Mononuclear cell (primary cell): ENCODE measurements around the gene PYGB. TPM values are rescaled to one million over a fixed set of nuclear protein-coding genes. Genes with fewer than 3 reads are reported as not detected.

Experiments used
- H3K27me3 ChIP-seq: 2 replicates; pipeline ENCODE4 v1.6.0; 2011; ENCODE audit warnings: low read length, control low read depth; ENCODE audit not compliant: insufficient read depth
- H3K4me1 ChIP-seq: 2 replicates; pipeline ENCODE4 v1.5.1; 2011; ENCODE audit warnings: mild to moderate bottlenecking, low read length, control low read depth; ENCODE audit not compliant: insufficient read depth
- H3K4me3 ChIP-seq: 2 replicates; pipeline ENCODE4 v1.5.1; 2011; ENCODE audit warnings: mild to moderate bottlenecking, low read length, moderate library complexity
- H3K9me3 ChIP-seq: 2 replicates; pipeline ENCODE4 v1.5.1; 2011; ENCODE audit warnings: low read depth, mild to moderate bottlenecking, control low read depth, low read length
- total RNA-seq: library from RNA; depleted of rRNA; stranded (reverse); fragments of >200 nt; gene quantifications from one replicate; pipeline ENCODE4 v1.2.3, GENCODE V29; 2012

Gene PYGB
- total RNA-seq, 1 donor: 24.8 TPM

GRCh38 chr20:25293910-25294458 lies 46.1 kb downstream of the PYGB start:
- Histone ChIP-seq H3K9me3 (no peaks in the 10 kb centered on the region), H3K4me3 (no peak overlapping the region), H3K4me1 (no peaks in the 10 kb centered on the region), H3K27me3 (no peaks in the 10 kb centered on the region)

DNA sequence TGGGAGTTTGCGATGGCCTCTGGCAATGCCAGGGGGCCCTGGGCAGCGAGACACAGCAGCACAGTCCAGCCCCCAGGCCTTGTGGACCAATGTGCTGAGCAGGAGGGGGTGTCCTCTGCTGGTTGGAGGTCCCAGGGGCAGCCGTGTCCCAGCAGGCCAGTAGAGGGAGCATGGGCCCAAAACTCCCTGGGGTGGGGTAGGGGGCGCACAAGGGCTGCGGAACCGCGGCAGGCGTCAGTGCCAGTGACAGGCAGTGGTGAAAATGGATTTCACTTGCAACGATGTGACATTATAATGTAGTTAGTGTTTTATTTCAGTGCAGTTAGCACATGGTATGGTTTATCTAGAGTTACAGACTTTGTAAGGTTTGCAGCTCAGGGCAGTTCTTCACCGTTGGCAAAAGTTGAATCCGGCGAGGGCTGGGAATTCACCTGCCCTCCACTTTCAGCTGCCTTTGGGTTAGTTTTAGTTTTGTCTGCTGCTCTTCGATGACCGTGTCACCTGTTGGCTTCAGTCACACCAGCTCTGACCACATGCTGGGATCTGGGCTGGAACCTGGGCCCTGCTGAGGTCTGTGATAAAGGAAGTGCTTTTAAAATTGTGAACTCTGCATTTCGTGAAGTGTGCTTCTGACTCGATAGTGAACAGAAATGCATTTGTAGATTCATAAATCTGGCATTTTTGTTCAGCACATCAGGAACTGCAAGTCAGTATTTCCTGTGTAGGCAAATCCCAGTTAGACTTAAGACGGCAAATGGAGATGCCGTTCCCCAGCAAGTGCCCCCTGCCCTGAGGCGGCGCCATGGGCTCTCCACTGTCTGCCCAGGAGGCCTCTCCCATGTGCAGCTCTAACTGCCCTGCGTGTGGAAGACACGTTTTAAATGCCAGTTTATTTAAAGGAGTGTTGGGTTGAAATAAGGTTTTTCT lies 46.8 kb downstream of the PYGB start:
- Histone ChIP-seq H3K9me3 (no peaks in the 10 kb centered on the region), H3K4me1 (no peaks in the 10 kb centered on the region), H3K4me3 (no peak overlapping the region), H3K27me3 (no peaks in the 10 kb centered on the region)

DNA sequence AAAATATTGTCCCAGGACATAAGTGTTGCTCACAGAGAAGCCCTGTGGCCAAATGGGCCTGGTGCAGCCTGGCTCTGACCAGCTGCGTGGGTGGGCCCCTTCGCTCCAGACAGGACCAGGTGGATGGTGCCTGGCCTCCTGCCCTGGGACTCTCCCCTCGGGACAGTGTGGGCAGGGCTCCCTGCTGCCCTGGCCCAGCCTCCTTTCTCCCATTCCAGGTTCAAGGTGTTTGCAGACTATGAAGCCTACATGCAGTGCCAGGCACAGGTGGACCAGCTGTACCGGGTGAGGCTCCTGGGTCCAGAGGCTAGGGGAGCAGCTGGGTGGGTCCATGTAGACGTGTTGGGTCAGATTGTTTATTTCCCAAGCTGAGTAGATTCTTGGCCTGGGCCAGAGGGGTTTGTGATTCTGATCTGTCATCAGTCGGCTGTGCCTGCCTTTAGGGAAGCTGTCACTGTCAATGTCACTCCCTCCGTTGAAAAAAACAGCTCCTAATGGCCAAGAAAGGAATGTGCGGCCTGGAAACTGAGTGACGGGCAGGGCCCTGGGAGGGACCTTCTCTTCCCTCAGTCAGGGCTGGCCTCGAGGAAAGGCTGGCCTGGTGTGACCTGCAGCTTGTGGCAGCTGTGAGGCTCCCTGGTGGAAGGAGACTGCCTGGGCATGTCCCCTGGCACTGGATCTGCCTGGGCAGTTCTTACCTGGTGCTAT lies 47.7 kb downstream of the PYGB start:
- Histone ChIP-seq H3K4me1 (no peaks in the 10 kb centered on the region), H3K27me3 (no peaks in the 10 kb centered on the region), H3K9me3 (no peaks in the 10 kb centered on the region), H3K4me3 (no peak overlapping the region)

DNA sequence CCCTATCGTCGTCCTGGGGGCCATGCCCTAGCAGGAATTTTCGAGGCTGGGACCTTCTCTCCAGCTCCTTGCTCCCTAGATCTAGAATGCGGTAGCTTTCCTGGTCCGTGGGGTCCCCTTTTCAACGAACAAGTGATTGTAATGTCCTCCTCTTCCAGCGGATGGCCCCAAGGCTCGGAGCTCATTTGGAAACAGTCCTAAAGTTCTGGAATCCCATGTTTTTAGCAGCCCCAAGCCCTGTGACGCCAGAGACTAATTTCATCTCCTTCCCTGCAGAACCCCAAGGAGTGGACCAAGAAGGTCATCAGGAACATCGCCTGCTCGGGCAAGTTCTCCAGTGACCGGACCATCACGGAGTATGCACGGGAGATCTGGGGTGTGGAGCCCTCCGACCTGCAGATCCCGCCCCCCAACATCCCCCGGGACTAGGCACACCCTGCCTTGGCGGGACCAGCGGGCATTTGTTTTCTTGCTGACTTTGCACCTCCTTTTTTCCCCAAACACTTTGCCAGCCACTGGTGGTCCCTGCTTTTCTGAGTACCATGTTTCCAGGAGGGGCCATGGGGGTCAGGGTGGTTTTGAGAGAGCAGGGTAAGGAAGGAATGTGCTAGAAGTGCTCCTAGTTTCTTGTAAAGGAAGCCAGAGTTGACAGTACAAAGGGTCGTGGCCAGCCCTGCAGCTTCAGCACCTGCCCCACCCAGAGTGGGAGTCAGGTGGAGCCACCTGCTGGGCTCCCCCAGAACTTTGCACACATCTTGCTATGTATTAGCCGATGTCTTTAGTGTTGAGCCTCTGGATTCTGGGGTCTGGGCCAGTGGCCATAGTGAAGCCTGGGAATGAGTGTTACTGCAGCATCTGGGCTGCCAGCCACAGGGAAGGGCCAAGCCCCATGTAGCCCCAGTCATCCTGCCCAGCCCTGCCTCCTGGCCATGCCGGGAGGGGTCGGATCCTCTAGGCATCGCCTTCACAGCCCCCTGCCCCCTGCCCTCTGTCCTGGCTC lies 48.5 kb downstream of the PYGB start:
- no peak overlapping the region for H3K4me3 ChIP-seq
- H3K9me3 ChIP-seq: no peaks in the 10 kb centered on the region
- no peaks in the 10 kb centered on the region for H3K4me1 ChIP-seq
- H3K27me3 ChIP-seq: no peaks in the 10 kb centered on the region

DNA sequence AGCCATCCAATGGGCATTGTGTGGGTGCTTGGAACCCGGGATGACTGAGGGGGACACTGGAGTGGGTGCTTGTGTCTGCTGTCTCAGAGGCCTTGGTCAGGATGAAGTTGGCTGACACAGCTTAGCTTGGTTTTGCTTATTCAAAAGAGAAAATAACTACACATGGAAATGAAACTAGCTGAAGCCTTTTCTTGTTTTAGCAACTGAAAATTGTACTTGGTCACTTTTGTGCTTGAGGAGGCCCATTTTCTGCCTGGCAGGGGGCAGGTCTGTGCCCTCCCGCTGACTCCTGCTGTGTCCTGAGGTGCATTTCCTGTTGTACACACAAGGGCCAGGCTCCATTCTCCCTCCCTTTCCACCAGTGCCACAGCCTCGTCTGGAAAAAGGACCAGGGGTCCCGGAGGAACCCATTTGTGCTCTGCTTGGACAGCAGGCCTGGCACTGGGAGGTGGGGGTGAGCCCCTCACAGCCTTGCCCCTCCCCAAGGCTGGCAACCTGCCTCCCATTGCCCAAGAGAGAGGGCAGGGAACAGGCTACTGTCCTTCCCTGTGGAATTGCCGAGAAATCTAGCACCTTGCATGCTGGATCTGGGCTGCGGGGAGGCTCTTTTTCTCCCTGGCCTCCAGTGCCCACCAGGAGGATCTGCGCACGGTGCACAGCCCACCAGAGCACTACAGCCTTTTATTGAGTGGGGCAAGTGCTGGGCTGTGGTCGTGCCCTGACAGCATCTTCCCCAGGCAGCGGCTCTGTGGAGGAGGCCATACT lies 49.4 kb downstream of the PYGB start:
- Histone ChIP-seq H3K4me1 (no peaks in the 10 kb centered on the region), H3K9me3 (no peaks in the 10 kb centered on the region), H3K4me3 (no peak overlapping the region), H3K27me3 (no peaks in the 10 kb centered on the region)

DNA sequence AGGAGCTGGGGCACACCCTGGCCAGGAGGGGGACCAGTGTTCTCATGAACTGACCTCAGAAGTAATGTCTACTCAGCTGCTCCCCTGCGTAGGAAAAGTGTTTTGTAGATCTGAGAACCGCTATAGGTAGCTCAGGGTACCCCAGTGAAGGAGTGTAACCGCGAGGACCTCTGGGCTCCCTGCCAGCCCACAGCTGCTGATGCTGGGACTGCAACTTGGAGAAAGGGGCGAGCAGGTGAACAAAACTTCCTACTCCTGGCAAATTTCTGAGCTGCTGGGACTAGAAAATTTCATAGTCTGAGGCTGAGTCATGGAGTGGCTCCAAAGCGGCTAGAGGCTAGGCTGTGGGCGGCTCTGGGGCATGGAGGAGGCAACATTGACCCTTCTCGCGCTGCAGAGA lies 51.9 kb downstream of the PYGB start:
- Histone ChIP-seq H3K9me3 (no peaks in the 10 kb centered on the region), H3K4me1 (no peaks in the 10 kb centered on the region)

GRCh38 chr20:25300496-25301170 lies 52.7 kb downstream of the PYGB start:
- Histone ChIP-seq H3K4me1 (no peaks in the 10 kb centered on the region), H3K9me3 (no peaks in the 10 kb centered on the region), H3K27me3 (no peaks in the 10 kb centered on the region), H3K4me3 (no peak overlapping the region)

More for the DNA sequence above, 51.9 kb downstream of the PYGB start:
- H3K4me3 ChIP-seq: no peak overlapping the region
- no peaks in the 10 kb centered on the region for H3K27me3 ChIP-seq

DNA sequence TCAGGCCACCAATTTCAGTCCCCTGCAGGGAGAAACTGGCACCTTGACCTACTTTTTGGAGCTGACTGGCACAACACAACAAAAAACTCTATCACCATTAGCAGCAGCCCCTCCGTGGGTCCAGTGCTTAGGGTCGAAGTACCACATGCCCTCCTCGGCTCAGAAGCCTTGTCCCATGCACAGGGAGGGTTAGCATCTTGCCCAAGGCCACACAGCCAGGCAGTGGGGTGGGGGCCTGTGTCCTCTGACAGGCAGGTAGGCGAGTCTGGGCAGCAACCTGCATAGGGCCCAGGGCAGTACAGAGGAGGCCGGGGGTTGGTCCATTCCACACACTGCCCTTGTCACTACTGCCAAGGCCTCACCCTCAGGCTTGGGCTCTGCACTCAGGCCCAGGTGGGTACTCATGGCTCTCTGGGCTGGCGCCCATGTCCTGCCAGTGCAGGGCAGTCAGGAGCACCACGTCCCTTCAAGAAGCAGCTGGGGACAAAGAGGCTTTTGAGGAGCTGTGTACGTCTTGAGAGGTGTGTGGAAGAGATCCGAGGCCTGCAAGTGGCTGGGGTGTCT lies 53.6 kb downstream of the PYGB start:
- Histone ChIP-seq H3K27me3 (no peaks in the 10 kb centered on the region), H3K4me1 (no peaks in the 10 kb centered on the region), H3K4me3 (no peak overlapping the region), H3K9me3 (no peaks in the 10 kb centered on the region)

DNA sequence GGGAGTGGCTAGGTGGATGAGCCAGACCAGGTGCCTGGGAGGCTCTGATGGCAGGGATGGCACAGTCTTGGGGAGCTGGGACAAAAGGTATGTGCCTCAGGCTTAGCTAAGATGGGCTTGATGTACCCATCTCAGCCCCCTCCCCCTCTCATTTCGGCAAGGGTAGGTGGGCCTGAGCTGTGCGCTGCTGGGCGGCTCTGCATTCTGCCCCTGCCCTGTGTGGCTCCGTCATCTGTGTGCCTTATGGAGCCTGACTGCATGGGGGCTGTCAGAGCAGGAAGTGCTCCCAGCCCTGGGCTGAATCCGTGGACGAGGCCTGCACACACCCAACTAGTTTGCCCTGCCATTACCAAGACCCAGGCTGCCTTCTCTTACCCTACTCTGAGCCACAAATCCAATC lies 54.7 kb downstream of the PYGB start:
- Histone ChIP-seq H3K4me3 (no peak overlapping the region), H3K4me1 (no peaks in the 10 kb centered on the region), H3K27me3 (no peaks in the 10 kb centered on the region), H3K9me3 (no peaks in the 10 kb centered on the region)

GRCh38 chr20:25303292-25304024 lies 55.6 kb downstream of the PYGB start:
- no peaks in the 10 kb centered on the region for H3K9me3 ChIP-seq
- no peak overlapping the region for H3K4me3 ChIP-seq
- no peaks in the 10 kb centered on the region for H3K27me3 ChIP-seq
- no peaks in the 10 kb centered on the region for H3K4me1 ChIP-seq

DNA sequence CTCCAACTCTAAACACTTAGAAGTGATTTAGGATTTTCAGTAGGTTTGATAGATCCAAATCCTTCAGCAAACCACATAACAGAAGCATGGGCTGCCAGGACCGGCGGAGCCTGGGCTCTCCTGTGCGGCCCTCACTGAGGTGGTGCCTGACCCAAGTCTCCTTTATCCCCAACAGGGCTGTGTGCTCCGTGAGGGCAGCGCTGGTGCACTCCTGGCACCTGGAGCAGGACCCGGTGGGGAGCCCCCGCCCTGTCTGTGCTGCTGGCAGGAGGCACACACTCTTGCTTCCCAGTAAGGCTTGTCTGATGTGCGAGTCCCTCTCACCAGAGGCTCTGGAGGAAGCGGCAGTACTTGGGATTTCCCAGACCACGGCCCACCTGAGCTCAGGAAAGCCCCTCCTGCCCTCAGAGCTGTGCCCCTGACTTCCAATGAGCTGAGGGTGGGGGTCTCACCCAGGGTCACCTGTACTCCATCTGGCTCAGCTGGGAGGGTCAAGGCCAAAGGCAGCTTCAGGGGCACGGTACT lies 56.2 kb downstream of the PYGB start:
- Histone ChIP-seq H3K27me3 (no peaks in the 10 kb centered on the region), H3K4me3 (no peak overlapping the region), H3K9me3 (no peaks in the 10 kb centered on the region), H3K4me1 (no peaks in the 10 kb centered on the region)

GRCh38 chr20:25306991-25307903 lies 59.4 kb downstream of the PYGB start:
- no peaks in the 10 kb centered on the region for H3K9me3 ChIP-seq
- H3K4me3 ChIP-seq: no peak overlapping the region
- peaks cover 21% of the 10 kb centered on the region for H3K4me1 ChIP-seq
- H3K27me3 ChIP-seq: no peaks in the 10 kb centered on the region
